RWPE2 (cell line): ENCODE measurements around the gene PLCB1.

Experiments
- ATAC-seq: fragments of 200-7000 bp; cut with Tn5 transposase; 3 replicates; pipeline ENCODE4 v1.9.1; 2021; ENCODE audit warnings: low read depth
- DNase-seq: peaks from one replicate; pipeline ENCODE4 v3.0.0-alpha.2; 2020; ENCODE audit warnings: low spot score
- H3K27ac ChIP-seq: fragments of 450-650 bp; 2 replicates; pipeline ENCODE4 v1.5.1; 2017; ENCODE audit warnings: mild to moderate bottlenecking; ENCODE audit not compliant: poor library complexity, severe bottlenecking
- H3K27me3 ChIP-seq: fragments of 250-450 bp; sonication (Bioruptor Pico); 2 replicates; pipeline ENCODE4 v1.5.1; 2021; ENCODE audit warnings: mild to moderate bottlenecking, moderate library complexity; ENCODE audit not compliant: insufficient read depth, poor library complexity, severe bottlenecking
- H3K36me3 ChIP-seq: fragments of 250-450 bp; sonication (Bioruptor Pico); 2 replicates; pipeline ENCODE4 v1.5.1; 2020; ENCODE audit warnings: low read depth, mild to moderate bottlenecking, moderate library complexity
- H3K4me1 ChIP-seq: fragments of 250-450 bp; sonication (Bioruptor Pico); 2 replicates; pipeline ENCODE4 v1.5.1; 2021; ENCODE audit warnings: mild to moderate bottlenecking, moderate library complexity; ENCODE audit not compliant: insufficient read depth, poor library complexity, severe bottlenecking
- H3K4me3 ChIP-seq: fragments of 250-450 bp; sonication (Bioruptor Pico); 2 replicates; pipeline ENCODE4 v1.5.1; 2021; ENCODE audit warnings: mild to moderate bottlenecking, moderate library complexity; ENCODE audit not compliant: severe bottlenecking
- H3K9me3 ChIP-seq: fragments of 250-450 bp; sonication (Bioruptor Pico); 2 replicates; pipeline ENCODE4 v1.5.1; 2021; ENCODE audit warnings: mild to moderate bottlenecking, moderate library complexity; ENCODE audit not compliant: severe bottlenecking
- CTCF ChIP-seq: fragments of 450-650 bp; IDR thresholded peaks from one replicate; pipeline ENCODE4 v1.5.1; 2017; ENCODE audit warnings: mild to moderate bottlenecking, moderate library complexity; ENCODE audit not compliant: poor library complexity, severe bottlenecking

The PLCB1 gene

GRCh38 chr20:8310618-8311017 lies 178.6 kb downstream of the PLCB1 start:
- Histone ChIP-seq H3K27me3 (no peaks in the 10 kb centered on the region), H3K4me1 (no peaks in the 10 kb centered on the region), H3K9me3 (no peaks in the 10 kb centered on the region), H3K4me3 (no peak overlapping the region), H3K27ac (no peak overlapping the region), H3K36me3 (no peaks in the 10 kb centered on the region)
- TF ChIP-seq CTCF = no peak
- ATAC-seq = no peak
- DNase-seq = no peak

- ATAC-seq = no peak
- Histone ChIP-seq H3K4me3 (no peak overlapping the region), H3K4me1 (no peaks in the 10 kb centered on the region), H3K36me3 (no peaks in the 10 kb centered on the region), H3K9me3 (no peaks in the 10 kb centered on the region), H3K27ac (no peak overlapping the region), H3K27me3 (no peaks in the 10 kb centered on the region)
- TF ChIP-seq CTCF = no peak
- no peak for DNase-seq
Measured at GRCh38 chr20:8313073-8313472, 181.0 kb downstream of the PLCB1 start.

GRCh38 chr20:8315639-8316573 lies 183.8 kb downstream of the PLCB1 start:
- Histone ChIP-seq H3K27me3 (no peaks in the 10 kb centered on the region), H3K4me3 (no peak overlapping the region), H3K4me1 (no peaks in the 10 kb centered on the region), H3K9me3 (no peaks in the 10 kb centered on the region), H3K27ac (no peak overlapping the region), H3K36me3 (no peaks in the 10 kb centered on the region)
- no peak for DNase-seq
- TF ChIP-seq CTCF = no peak
- ATAC-seq = no peak

- no peak for TF ChIP-seq CTCF
- H3K4me1 ChIP-seq = no peaks in the 10 kb centered on the region
- DNase-seq (no peak), ATAC-seq (no peak)
- H3K27ac ChIP-seq = no peak overlapping the region
- no peaks in the 10 kb centered on the region for H3K9me3 ChIP-seq
- no peaks in the 10 kb centered on the region for H3K27me3 ChIP-seq
- no peaks in the 10 kb centered on the region for H3K36me3 ChIP-seq
- no peak overlapping the region for H3K4me3 ChIP-seq
Measured at GRCh38 chr20:8317448-8317847, 185.4 kb downstream of the PLCB1 start.
